Measurements from ENCODE around the gene SLC35F1.

- TF ChIP-seq POLR2A (IDR thresholded peaks at IDR 0.05; ENCODE audit: low read depth): no peak
- peak in 1 of 2 donors; percentile 37 for TF ChIP-seq POLR2AphosphoS5 (IDR thresholded peaks at IDR 0.05)
Measured at GRCh38 chr6:118325220-118325860, 418.3 kb downstream of the SLC35F1 start.

All from esophagus muscularis mucosa (tissue), 2 donors.